Measurements from ENCODE around the gene PBX4.

DNA sequence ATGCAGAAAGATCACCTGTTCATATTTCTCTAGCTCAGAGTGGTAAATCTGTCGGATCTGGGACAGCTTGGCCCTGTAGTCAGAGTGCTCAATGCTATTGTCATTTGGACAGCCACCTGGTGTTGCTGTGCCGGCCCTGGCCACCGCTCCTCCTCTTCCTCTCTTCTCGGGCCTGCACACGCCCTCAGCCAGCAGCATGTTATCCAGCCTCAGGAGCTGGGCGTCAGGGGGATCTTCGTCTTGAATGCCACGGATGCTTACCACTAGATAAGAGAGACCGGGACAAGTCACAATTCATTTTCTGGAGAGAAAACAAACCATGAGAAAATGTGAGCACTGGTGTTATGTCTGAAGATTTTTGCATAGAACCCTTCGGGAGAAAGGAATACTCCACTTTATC lies 47.9 kb downstream of the PBX4 start:
- no peak for TF ChIP-seq POLR2AphosphoS5 (IDR thresholded peaks at IDR 0.05; ENCODE audit: low read depth, low read length)
- no peak for TF ChIP-seq POLR2A (IDR thresholded peaks at IDR 0.05; ENCODE audit: low read depth, low read length)
- no peak for TF ChIP-seq POU2F2 (IDR thresholded peaks at IDR 0.05; ENCODE audit: low read depth, low read length)
- no peak for TF ChIP-seq TAF1 (IDR thresholded peaks at IDR 0.05; ENCODE audit: low read depth, low read length)
- TF ChIP-seq SPI1 (IDR thresholded peaks at IDR 0.05; ENCODE audit: low read depth, low read length): no peak
- no peak for TF ChIP-seq PAX5 (IDR thresholded peaks at IDR 0.05; ENCODE audit: insufficient read depth, low read length, severe bottlenecking)
